ENCODE data around the gene LMF2.

LMF2 gene

GRCh38 chr22:50482107-50483074 is 25.1 kb downstream of the LMF2 start:
- Histone ChIP-seq H3K4me3 (ENCODE audit: low read length) (peak overlapping the region; percentile 72), H3K9me2 (replicated peaks; ENCODE audit: control insufficient read depth, low read length) (no peaks in the 10 kb centered on the region), H3F3A (ENCODE audit: control insufficient read depth, insufficient read depth) (no peaks in the 10 kb centered on the region), H3K4me1 (ENCODE audit: control insufficient read depth, low read length) (peaks cover 23% of the 10 kb centered on the region), H3K79me2 (ENCODE audit: control insufficient read depth, low read length) (no peaks in the 10 kb centered on the region), H3K4me2 (ENCODE audit: low read length) (peak overlapping the region; percentile 80), H3K27ac (ENCODE audit: low read depth, low read length) (no peak overlapping the region), H3K9me3 (ENCODE audit: control insufficient read depth, insufficient read depth, low read length) (no peaks in the 10 kb centered on the region), H3K27me3 (ENCODE audit: control insufficient read depth, low read length) (peaks cover 32% of the 10 kb centered on the region), H4K20me1 (ENCODE audit: control insufficient read depth, insufficient read depth, low read depth, low read length) (no peaks in the 10 kb centered on the region), H3K36me3 (ENCODE audit: control insufficient read depth, low read length) (no peaks in the 10 kb centered on the region)
- TF ChIP-seq CTCF (IDR thresholded peaks at IDR 0.05; ENCODE audit: low read depth, low read length, poor library complexity, severe bottlenecking) = no peak

DNA sequence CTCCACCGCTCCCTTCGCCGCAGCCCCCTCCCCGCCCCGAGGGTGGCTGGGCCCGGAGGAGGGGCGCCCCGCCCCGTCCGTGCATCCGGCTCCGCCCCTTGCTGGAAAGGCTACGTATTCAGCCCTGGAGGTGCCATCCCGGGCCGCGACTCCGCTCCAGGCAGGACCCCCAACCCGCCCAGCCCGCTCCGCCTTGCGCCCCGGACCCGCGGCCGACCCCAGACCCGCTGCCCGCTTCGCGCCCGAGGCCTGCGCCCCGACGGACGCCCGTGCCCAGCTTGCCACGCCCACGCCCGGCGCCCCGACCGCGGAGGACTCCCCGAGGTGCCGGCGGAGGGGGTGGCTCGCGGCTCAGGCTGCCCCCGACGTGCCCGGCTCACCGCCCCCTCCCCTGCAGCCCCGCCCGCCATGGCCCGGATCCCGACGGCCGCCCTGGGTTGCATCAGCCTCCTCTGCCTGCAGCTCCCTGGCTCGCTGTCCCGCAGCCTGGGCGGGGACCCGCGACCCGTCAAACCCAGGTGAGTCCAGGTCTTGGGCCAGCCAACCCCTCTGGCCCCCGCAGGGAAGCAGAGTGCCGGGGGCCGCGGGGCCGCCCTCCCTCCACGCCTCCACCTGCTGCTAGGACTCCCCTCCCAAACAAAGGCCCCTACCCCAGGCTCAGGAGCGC is 25.9 kb downstream of the LMF2 start, which contains the start of gene ADM2:
Gene ADM2 (plus strand): TSS at position 104 of the 667 bp plus-strand sequence. CDS start 305 bp downstream, at position 409.
- H3K9me3 ChIP-seq (ENCODE audit: control insufficient read depth, insufficient read depth, low read length) = no peaks in the 10 kb centered on the region
- no peaks in the 10 kb centered on the region for H3K79me2 ChIP-seq (ENCODE audit: control insufficient read depth, low read length)
- H4K20me1 ChIP-seq (ENCODE audit: control insufficient read depth, insufficient read depth, low read depth, low read length) = no peaks in the 10 kb centered on the region
- no peaks in the 10 kb centered on the region for H3F3A ChIP-seq (ENCODE audit: control insufficient read depth, insufficient read depth)
- H3K9me2 ChIP-seq (replicated peaks; ENCODE audit: control insufficient read depth, low read length) = no peaks in the 10 kb centered on the region
- H3K27ac ChIP-seq (ENCODE audit: low read depth, low read length) = no peak within 1 kb of the TSS
- peak within 1 kb of the TSS; percentile 72 for H3K4me3 ChIP-seq (ENCODE audit: low read length)
- H3K4me1 ChIP-seq (ENCODE audit: control insufficient read depth, low read length) = peaks cover 23% of the 10 kb centered on the region
- TF ChIP-seq EZH2phosphoT487 (IDR thresholded peaks at IDR 0.05; ENCODE audit: borderline replicate concordance, low read length) (no peak), CTCF (IDR thresholded peaks at IDR 0.05; ENCODE audit: low read depth, low read length, poor library complexity, severe bottlenecking) (no peak)
- H3K36me3 ChIP-seq (ENCODE audit: control insufficient read depth, low read length) = no peaks in the 10 kb centered on the region
- H3K4me2 ChIP-seq (ENCODE audit: low read length) = peak within 1 kb of the TSS; percentile 80
- peaks cover 32% of the 10 kb centered on the region for H3K27me3 ChIP-seq (ENCODE audit: control insufficient read depth, low read length)

DNA sequence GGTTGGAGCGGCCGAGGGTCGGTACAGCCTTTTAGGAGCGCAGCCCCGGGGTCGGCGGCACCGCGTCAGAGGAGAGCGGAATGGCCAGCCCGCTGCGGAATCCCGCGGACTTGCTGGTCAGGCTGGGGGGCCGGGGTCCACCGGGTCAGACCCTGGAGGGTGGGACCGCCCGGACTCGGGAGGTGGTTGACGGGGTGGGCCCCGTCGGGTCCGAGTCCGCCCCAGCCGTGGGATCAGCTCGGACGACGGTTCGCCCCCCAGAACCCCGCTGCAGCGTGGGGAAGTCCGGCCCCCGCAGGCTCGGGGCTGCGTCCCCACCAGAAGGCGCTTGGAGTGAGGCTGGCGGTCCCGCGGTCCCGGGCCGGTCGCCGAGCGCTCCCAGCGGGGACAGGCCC is 26.5 kb downstream of the LMF2 start:
- TF ChIP-seq EZH2phosphoT487 (IDR thresholded peaks at IDR 0.05; ENCODE audit: borderline replicate concordance, low read length) (no peak), CTCF (IDR thresholded peaks at IDR 0.05; ENCODE audit: low read depth, low read length, poor library complexity, severe bottlenecking) (no peak)
- H3K36me3 ChIP-seq (ENCODE audit: control insufficient read depth, low read length) = no peaks in the 10 kb centered on the region
- no peaks in the 10 kb centered on the region for H3K79me2 ChIP-seq (ENCODE audit: control insufficient read depth, low read length)
- peaks cover 23% of the 10 kb centered on the region for H3K4me1 ChIP-seq (ENCODE audit: control insufficient read depth, low read length)
- no peaks in the 10 kb centered on the region for H3F3A ChIP-seq (ENCODE audit: control insufficient read depth, insufficient read depth)
- H4K20me1 ChIP-seq (ENCODE audit: control insufficient read depth, insufficient read depth, low read depth, low read length) = no peaks in the 10 kb centered on the region
- H3K4me2 ChIP-seq (ENCODE audit: low read length) = peak overlapping the region; percentile 80
- peak overlapping the region; percentile 72 for H3K4me3 ChIP-seq (ENCODE audit: low read length)
- no peaks in the 10 kb centered on the region for H3K9me2 ChIP-seq (replicated peaks; ENCODE audit: control insufficient read depth, low read length)
- H3K9me3 ChIP-seq (ENCODE audit: control insufficient read depth, insufficient read depth, low read length) = no peaks in the 10 kb centered on the region
- H3K27me3 ChIP-seq (ENCODE audit: control insufficient read depth, low read length) = peaks cover 32% of the 10 kb centered on the region
- H3K27ac ChIP-seq (ENCODE audit: low read depth, low read length) = no peak overlapping the region
